GM10266 (cell line): ENCODE results near the gene ZNF419.
"Not testable (repeated sequence)": the region's sequence is repeated elsewhere in the genome, so short reads cannot be mapped to it uniquely, and the experiment has no call there.

Source experiments
- DNase-seq: peaks from one replicate; pipeline ENCODE4 v3.0.0; 2012; ENCODE audit errors: extremely low spot score
- CTCF ChIP-seq: IDR thresholded peaks from 2 replicates; pipeline ENCODE4 v1.5.1; 2012; ENCODE audit warnings: mild to moderate bottlenecking, low read depth; ENCODE audit not compliant: control insufficient read depth, insufficient read depth; ENCODE audit errors: missing control alignments

ZNF419 gene

DNA sequence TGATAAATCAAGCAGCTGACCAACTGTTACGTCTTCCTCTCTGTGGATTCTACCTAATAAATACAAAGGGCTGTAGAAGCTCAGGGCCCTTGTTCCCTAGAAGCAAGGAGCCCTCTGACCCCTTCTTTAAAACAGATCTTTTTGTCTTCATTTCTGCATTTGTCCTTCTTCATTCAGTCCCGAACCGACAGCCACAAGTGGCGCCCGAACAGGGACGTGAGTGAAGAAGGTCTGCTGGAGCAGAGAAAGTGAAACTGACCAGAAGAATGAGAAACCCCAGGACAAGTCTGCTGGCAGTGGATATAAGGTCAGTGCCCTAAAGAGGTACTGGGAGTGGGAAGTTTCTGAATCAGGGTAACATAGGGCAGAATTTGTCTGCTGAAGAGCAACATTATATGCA is 25.3 kb downstream of the ZNF419 start:
- no peak for TF ChIP-seq CTCF
- DNase-seq = no peak

DNA sequence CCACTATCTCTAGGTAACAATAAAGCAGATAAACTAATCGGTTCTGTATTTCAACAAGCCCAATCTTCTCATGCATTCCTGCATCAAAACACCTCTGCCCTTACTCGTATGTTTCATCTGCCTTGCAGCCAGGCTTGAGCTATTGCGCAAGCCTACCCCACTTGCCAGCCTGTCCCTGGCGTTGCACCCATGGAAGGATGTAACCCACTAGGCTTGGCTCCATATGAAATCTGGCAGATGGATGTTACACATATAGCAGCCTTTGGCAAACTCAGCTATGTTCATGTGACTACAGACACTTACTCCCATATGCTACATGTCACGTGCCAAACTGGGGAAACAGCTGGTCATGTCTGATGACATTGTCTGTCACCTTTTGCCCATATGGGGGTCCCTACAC is 27.7 kb downstream of the ZNF419 start:
- no peak for DNase-seq
- no peak for TF ChIP-seq CTCF

GRCh38 chr19:57518021-57518420 is 30.5 kb downstream of the ZNF419 start:
- DNase-seq = not testable (repeated sequence)

GRCh38 chr19:57527136-57527881 is 39.8 kb downstream of the ZNF419 start, which contains the start of gene ZNF549:
TSS of gene ZNF549 (plus strand) at chr19:57527356. CDS start at chr19:57527574, 218 bp downstream.
- peak; percentile 90 for DNase-seq
- no peak for TF ChIP-seq CTCF

DNA sequence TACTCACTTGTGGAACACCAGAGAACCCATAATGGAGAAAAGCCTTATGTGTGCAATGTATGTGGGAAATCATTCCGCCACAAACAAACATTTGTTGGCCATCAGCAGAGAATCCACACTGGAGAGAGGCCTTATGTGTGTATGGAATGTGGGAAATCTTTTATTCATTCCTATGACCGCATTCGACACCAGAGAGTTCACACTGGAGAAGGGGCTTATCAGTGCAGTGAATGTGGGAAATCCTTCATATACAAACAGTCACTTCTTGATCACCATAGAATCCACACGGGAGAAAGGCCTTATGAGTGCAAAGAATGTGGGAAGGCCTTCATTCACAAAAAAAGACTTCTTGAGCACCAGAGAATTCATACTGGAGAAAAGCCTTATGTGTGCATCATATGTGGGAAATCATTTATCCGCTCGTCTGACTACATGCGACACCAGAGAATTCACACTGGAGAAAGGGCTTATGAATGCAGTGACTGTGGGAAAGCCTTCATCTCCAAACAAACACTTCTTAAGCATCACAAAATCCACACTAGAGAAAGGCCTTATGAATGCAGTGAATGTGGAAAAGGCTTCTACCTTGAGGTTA is 50.5 kb downstream of the ZNF419 start:
- DNase-seq = no peak
- TF ChIP-seq CTCF = no peak
